DMS 273 (cell line): ENCODE results near the gene NTF3.

Source experiments
- DNase-seq: peaks from one replicate; lab custom pipeline; 2025; ENCODE audit not compliant: unreplicated experiment; lab: John Stamatoyannopoulos, UW

Gene NTF3

DNA sequence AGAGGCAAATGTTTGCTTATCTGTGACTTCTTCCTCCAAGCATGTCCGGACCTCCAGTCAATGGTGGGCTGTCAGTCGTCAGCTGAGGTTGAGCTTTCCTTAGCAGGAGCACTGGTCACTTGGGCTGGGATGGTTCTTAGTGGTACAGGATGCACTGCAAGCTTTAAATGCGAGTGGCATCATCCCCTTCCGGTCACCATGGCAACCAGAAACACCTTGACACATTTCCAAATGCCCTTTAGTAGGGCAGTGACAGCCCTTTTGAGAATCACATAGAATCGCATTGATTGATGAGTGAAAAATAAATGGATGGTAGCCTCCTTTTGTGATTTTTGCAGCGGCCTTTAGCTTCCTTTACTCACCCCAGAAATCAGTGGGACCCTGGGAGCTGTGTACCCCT is 24.1 kb downstream of the NTF3 start:
- no peak for DNase-seq

DNA sequence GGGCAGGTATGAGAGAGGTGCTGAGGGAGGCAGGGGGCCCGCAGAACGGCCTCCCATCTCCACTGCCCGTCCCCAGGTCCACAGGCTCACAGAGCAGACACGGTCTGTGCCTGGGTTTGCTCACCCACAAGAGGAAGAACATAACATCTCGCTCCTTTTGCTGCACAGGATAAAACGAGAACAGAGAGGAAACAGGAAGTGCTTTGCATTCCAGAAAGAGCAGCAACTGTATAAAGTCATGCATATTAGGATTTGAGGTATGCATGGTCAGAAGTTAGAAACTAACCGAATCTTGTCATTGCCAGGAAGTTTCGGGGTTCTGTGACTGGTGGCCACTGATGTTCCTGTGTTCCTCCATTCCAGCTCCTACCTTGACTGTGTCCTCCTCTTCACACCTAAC is 25.0 kb downstream of the NTF3 start:
- DNase-seq = no peak

DNA sequence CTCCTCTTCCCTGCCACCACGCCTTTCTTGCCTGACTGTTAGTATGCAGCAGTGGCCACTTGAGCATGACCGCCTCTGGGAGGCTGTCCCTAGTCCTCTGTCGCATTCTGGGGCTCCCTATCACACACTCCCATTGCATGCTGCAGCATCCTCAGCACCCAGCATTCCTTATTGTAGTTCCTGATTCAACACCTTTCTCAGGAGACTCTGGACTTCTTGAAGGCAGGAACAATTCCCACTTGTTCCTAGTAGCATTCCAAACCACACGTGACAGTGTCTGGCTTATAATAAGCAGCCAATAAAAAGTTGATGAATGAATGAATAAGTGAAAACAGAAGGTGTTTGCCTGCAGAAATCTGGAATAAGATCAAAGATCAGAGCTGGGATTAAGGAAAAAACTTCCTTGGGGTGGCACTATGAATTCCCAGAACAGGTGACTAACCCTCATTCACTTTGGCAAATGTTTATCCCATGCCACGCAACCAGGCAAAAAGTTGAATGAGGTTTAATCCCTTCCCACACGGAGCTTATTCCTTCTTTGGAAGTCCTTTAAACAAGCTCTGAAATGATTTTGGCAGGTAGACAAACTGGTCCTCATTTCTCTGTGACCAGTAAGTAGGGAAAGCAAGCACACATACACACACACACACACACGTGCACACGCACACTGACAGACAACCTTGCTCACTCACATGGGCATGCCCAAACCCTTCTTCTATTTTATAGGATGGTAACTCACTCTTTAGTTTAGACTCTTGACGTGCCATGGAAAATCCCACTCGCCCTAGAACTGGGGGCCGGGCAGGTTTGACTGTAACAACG is 26.5 kb downstream of the NTF3 start:
- no peak for DNase-seq

DNA sequence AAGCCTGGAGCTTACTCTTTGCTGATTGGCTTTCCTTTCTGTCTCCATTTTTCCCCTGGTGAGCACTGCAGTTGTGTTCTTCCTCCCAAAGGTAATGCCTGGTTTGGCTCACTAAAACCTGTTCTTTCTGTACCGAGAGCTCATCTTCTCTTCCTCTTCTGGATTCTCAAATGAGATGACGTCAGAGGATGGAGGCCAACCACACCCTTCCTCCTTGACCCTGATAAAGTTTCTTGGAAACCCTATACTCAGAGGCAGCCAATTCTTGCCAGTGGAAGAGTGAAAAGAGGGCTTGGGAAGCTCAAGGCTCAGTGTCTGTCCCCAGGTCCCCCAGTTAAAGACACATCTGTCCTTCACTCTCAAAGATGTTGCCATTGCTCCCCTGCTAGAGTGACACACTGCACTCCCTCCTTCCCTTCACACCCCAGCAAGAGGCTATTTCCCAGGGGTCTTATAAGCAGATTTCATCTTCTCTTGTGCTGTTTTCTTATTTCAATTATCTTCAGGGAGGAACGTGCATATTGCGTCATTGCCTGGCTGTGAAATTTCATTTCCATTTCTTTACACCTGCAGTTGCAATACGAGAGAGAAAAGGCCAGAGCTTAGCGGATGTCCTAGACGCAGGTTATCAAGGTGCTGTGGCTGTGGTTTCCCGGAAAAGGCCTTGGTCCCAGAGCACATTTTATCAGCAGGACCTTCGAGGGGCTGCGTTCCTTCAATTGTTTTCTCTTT is 27.3 kb downstream of the NTF3 start:
- DNase-seq = no peak

DNA sequence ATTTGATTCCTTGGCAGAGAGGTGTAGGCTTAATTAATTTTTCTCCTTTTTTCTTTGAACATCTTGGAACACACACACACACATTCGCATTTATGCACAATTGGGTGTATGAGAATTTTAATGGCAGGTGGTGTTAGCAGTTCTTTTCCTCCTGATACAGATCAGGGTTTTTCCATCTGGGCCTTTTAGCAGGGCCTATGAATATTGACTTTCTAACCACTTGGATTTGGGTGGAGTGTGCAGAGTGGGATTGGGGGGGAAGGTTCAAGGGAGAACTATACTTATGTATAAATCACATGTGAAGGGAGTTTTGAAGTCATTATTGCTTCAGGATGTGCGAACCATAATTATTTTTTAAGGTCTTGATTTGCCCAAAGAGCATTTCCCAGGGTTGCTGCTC is 28.9 kb downstream of the NTF3 start:
- no peak for DNase-seq

DNA sequence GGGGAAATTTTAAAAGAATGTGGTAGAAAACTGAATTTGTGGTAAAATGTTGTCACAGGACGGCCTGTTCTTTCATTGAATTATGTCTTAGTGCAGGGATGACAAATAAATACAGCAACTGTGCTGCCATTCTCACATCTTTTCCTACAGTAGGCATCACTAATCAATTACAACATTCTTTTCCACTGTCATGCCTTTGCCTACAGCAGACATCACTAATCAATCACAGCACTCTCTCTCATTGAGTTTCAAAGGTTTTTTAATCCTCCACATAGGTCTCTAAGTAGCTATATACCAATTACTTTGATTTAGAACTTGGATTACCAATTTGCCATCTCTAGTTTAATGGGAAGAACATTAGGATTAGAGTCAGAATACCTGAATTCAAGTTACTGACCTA is 30.1 kb downstream of the NTF3 start:
- no peak for DNase-seq

DNA sequence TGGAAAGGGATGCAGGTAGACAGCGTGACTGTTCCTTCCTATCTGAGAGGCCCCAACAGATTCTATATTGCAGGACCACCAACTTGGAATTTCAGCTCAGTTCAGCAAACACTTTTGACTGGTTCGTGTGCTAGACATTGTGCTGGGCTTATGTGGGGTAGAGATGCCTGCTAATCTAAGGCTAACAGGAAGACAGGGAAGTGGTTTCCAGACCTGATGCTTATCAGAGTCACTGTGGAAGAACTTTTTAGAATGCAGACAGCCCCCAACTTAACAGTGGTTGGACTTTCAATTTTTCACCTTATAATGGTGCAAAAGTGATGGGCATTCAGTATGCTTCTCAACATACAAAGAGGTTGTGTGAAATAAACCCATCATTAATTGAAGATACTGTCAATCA is 32.2 kb downstream of the NTF3 start:
- DNase-seq = no peak

DNA sequence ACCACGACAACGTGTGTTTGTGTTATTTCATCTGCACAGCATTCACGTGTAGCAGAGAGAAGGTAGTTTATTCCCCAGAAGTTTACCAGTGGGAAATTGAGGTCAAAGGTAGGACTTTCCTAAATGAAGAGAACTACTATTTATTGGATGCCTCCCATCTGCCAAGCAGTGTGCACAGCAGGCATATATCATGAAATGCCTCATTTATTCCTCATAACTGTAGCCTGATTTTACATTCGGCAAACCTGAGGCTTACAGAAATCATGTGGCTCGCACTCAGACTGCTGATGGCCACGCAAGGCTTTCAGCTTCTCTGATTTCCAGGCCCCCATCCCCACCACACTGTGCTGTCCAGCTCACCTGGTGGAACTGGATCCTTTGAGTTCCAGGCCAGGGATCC is 33.5 kb downstream of the NTF3 start:
- no peak for DNase-seq

DNA sequence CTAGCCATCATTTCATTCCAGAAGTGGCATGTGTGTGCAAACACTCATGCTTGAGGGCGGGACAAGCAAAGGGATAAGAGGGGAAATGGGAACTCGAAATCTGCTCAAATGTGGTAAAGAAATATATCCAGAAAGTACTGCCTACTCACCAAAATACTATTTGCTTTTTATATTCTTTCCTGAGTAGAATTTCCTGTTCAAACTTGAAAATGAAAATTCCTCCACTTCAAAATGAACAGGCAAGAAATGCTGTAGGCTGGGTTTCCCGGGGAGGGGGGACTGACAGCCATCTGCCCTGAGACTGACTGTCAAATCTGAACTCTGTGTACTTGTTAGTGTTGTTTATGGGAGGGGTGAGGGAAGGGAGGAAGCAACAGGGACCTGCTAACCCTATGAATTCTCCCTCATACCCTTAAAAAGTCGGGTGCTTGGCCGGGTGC is 34.6 kb downstream of the NTF3 start:
- DNase-seq = no peak

DNA sequence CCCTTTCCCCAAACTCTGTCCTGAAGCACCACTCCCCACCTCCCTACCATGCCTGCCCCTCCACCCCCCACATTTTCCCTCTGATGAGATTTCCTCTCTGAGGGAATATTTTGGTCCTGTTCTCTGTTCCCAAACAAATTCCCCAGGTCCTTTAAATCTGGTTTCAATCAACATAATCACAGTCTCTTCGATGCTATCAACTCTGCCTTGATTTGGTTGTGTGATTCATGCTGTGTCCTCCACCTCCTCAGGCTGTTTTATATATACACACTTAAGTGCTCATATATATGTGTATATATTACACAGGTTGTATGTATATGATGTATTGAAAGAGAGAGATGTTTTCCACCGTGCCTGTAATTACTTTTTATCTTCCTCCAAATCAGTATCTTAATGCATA is 36.0 kb downstream of the NTF3 start:
- DNase-seq = no peak

DNA sequence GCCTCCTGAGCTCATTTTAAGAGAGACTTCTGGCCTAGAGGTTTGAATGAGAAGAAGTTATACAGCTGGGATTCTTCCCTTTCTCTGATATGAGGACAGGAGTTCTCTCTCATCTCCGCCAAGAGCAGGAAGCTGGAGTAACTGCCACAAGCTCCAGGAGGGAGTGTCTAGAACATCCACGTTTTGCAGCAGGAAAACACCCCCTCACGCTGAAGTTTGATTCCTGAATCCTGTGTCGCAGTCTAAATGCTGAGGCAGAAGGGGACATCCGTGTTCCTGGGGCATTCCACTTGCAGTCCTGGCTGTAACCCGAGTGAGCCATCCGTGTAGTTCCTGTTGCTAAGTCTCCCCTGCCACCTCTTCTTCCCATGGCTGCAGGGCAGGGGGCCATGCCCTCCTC is 38.3 kb downstream of the NTF3 start:
- DNase-seq = no peak

DNA sequence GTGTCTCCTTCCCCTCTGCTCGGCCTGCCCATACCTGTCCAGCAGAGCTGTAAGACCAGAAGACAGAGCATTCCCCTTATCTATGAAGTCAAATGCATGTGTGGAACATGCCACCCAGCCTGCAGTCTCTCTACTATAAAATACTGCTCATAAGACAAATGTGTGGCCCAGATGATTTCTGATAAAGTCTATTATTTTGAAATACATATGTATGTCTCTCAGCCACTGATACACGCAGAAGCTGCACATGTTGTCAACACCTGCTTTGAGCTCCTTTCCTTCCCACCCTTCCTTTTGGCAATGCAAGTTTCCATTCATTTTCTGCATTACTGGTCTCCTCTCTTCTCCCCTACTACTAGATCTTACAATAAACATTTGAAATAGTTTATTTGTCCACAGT is 38.8 kb downstream of the NTF3 start:
- DNase-seq = no peak

DNA sequence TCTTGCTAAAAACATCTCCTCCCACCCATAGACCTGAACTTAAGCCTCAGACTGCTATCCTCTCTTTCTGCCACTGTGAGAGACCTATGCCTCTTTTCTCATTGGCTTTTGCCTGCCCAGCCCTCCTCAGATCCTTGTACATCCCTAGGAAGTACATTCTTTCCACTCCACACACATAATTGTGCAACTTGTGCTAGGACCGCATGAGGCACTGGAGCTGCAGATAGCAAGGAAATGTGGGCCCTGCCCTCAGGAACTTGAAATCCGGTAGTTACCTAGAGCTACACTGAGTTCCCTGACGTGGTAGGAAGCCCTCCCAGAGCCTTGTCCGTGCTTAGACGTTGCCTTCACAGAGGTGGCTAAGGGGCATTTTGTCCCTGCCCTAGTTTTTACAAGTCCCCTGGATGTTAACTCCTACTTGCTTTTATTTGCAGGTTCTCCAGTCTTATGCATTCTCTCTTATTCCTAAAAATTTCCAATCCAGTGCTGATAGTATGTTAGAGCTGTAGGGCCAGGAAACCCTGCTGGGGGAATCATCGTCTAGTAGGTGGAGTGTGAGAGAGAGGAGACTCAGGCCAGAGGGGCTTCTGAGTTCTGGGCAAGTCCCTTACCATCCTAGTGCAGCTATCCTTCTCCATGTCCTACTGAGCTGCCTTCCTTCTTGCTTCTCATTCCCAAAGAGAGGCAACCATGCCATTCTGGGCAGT is 41.3 kb downstream of the NTF3 start:
- DNase-seq = no peak

DNA sequence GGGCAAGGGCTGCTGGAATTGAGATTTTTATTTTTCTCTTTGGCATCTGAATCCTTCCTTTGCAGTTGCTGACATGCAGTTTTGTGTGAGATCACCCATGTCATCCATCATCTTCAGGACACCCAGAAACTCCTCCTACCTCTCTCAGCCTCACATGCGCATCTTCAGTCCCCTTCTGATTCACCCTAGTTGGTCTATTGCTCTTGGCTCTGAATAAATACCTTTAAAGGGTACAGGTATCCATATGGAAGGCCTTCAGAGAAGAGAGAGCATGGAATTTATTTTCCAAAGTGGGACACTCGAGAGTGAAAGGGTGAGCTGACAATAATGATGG is 41.8 kb downstream of the NTF3 start:
- no peak for DNase-seq

DNA sequence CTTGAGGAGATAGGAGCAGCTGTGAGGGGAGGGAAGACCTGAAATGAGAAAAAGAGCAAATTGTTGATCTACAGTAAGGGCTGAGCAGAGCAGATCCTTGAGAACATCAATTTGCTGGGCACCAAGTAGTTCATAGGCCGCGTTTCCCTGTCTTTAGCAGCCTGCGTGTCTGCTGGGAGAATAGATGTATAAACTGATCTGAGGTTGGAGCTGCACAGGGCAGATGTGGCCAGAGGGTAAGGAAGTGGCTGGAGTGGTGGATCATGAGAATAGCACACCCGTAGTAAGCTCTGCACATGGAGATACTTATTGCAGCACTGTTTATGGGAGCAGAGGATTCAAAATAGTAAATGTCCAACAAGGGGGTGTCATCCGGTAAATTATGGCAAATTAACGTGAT is 44.4 kb downstream of the NTF3 start:
- no peak for DNase-seq

DNA sequence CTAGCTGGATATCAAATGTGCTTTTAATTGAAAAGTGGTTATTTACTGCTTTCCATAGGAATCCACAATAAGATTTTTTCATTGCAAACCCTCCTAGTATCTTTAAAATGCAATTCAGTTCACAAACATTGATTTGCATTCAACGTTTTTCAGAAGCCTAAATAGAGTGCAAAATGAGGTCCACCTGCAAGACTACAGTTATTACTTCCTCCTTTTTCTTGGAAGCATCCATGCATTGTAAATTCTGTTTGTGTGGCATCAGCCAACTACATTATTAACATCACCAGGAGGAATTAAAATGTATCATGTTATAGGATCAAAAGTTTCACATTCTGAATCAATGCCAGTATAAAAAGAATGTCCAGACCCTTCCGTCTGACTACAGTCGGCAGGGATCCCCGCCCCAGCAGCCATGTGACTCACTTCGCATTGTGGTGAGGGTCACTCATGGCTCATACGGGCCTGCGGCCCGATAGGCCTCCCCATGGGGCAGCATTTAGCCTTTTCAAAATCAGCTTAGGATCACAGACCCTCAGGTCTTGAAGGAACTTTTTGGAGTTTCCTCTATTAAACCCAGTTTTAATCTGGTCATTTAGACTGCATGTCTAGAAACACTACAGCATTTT is 46.3 kb downstream of the NTF3 start:
- no peak for DNase-seq

DNA sequence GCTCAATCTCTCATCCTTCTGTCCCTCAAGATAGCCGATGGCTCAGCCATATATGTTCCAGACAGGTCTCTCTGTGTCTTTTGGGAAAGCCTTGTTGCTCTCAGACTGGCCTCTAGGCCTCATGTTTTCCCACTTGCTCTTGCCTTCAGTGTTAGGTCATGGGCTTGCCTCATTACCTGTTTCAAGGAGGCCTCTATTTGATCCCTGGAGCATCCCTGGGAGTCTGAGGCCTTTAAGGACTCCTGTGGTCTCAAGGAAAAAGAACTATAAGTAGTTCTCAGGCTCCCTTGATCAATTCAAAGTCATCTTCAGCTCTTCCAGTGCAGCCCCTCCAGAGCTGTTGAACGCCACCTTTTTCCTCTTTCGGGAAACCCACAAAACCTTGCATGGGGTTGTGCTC is 47.9 kb downstream of the NTF3 start:
- DNase-seq = no peak

DNA sequence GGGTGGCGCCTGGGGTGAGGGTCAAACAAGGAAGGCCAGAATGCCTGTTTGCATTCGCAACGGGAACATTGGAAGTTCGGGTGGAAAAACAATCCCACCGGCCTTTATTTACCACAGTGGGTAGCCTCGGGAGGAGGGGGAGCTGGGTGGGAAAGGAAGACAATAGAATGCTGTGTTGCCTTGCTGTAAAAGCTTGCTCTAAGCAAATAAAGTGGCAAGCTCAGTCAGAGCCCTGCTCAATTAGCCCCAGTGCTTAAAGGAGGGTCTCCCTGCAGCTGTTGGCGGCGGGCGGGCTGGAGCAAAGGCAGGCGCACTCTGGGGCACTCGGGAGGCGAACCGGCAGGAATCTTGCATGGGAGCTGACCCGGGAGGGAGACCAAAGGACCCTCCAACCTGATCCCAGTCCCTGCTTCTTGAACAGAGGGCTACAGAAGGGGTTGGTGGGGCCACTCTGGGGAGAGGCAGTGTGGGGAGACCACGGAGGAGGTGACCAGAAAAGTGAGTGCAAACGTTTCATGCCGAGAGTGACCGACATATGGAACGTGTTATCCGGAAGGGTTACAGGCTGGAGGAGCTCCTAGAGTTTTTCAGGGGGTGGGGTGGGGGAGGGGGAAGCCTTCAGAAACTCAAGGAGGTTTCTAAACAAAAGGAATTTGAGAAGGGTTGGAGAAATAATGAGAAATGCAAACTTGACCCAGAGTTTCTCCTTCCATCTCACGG is 48.5 kb downstream of the NTF3 start:
- DNase-seq = no peak

DNA sequence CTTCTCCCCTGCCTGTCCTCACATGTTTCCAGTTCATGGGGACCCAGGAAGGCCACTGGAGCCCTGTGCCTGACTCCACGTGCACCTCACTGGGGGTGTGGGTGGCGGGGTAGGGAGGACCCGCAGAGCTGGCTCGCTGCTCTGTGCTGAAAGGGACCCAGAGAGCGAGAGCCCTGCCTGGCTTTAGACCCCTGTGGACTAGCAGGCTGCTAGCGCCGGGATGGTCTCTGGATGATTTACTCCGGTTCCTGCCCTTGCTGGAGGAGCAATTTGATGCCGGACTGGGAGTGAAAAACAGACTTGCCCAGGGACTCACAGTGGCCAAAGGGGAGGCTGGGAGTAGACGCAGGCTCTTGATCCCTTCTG is 49.0 kb downstream of the NTF3 start:
- no peak for DNase-seq

DNA sequence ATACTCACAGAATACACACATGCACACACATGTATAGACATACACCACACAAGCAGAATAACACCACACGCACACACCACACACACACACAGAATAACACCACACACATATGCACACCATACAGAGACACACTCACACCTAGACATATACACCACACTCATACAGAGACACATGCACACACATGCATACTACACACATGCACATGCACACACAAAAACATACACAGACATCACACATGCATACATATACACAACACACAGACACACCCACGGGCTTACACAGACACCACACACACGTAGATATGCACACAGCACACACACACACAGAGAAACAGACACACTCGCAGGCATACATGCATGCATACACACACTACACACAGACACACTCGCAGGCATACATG is 49.7 kb downstream of the NTF3 start:
- no peak for DNase-seq

DNA sequence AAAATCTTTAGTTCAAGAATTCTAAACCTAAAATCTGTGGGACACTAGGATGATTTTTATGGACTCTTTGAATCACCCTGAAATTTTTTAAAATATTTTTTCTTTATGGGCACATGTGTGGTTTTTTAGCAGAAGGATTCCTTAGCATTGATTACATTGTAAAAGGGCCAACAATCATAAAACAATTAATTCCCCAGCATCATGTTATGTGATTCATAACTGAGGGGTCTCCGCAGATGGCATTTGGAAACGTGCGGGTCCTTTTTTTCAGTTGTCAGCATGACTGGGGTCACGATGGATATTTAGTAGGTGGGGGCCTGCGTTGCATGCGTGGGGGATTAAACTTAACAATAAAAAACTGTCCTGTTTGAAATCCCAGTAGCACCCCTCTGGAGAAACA is 52.5 kb downstream of the NTF3 start:
- no peak for DNase-seq
